ENCODE data around the gene UQCC5.

DNA sequence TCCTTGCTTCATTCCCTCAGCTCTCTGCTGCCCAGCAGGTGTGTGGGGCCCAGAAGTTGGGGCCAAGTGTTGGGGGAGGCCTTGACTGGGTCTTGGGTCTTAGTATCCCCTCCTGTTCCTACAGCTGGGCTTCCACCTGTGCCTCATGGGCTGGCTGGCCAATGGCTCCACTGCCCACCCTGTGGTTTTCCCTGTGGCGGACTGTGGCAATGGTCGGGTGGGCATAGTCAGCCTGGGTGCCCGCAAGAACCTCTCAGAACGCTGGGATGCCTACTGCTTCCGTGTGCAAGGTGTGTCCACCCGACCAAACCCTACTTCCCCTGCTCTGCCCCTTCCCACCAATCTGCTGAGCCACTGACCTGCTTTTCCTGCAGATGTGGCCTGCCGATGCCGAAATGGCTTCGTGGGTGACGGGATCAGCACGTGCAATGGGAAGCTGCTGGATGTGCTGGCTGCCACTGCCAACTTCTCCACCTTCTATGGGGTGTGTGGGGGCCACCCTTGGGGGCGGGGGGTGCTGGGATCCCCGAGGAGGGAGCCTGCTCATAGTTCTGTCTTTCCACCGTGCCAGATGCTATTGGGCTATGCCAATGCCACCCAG, 13.7 kb upstream of the UQCC5 start:
- TF ChIP-seq, protein P1, sequence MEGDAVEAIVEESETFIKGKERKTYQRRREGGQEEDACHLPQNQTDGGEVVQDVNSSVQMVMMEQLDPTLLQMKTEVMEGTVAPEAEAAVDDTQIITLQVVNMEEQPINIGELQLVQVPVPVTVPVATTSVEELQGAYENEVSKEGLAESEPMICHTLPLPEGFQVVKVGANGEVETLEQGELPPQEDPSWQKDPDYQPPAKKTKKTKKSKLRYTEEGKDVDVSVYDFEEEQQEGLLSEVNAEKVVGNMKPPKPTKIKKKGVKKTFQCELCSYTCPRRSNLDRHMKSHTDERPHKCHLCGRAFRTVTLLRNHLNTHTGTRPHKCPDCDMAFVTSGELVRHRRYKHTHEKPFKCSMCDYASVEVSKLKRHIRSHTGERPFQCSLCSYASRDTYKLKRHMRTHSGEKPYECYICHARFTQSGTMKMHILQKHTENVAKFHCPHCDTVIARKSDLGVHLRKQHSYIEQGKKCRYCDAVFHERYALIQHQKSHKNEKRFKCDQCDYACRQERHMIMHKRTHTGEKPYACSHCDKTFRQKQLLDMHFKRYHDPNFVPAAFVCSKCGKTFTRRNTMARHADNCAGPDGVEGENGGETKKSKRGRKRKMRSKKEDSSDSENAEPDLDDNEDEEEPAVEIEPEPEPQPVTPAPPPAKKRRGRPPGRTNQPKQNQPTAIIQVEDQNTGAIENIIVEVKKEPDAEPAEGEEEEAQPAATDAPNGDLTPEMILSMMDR (IDR thresholded peaks at IDR 0.05) = no peak
- TF ChIP-seq POLR2AphosphoS5 (IDR thresholded peaks at IDR 0.05) = no peak
- TF ChIP-seq POLR2A (IDR thresholded peaks at IDR 0.05) = no peak

Measured in upper lobe of left lung (tissue), 4 donors.